MM.1S (cell line): Measurements from ENCODE around the gene SENP8.

ENCODE experiments used
- DNase-seq: peaks from one replicate; pipeline ENCODE4 v3.0.0-alpha.2; 2015
- H2AFZ ChIP-seq: fragments of 300-600 bp; sonication (generic); 2 replicates; pipeline ENCODE4 v1.6.0; 2016; ENCODE audit warnings: antibody characterized with exemption, low read length
- H3F3A ChIP-seq: fragments of 300-600 bp; sonication (generic); 2 replicates; pipeline ENCODE4 v1.6.1; 2016; ENCODE audit warnings: mild to moderate bottlenecking, antibody characterized with exemption, low read length, moderate library complexity, mixed read lengths; ENCODE audit not compliant: insufficient read depth
- H3K27ac ChIP-seq: fragments of 300-600 bp; sonication (generic); 2 replicates; pipeline ENCODE4 v1.5.1; 2016; ENCODE audit warnings: mild to moderate bottlenecking, low read length
- H3K27me3 ChIP-seq: fragments of 300-600 bp; sonication (generic); replicated peaks from 2 replicates; pipeline ENCODE4 v1.6.0; 2016; ENCODE audit warnings: low read length; ENCODE audit not compliant: insufficient read depth
- H3K36me3 ChIP-seq: fragments of 300-600 bp; sonication (generic); replicated peaks from 2 replicates; pipeline ENCODE4 v1.6.1; 2016; ENCODE audit warnings: mild to moderate bottlenecking, low read length, mixed read lengths; ENCODE audit not compliant: insufficient read depth
- H3K4me1 ChIP-seq: fragments of 300-600 bp; sonication (generic); 2 replicates; pipeline ENCODE4 v1.6.1; 2016; ENCODE audit warnings: low read length, mixed read lengths
- H3K4me2 ChIP-seq: fragments of 300-600 bp; sonication (generic); 2 replicates; pipeline ENCODE4 v1.6.0; 2016; ENCODE audit warnings: low read depth, low read length
- H3K4me3 ChIP-seq: fragments of 300-600 bp; sonication (generic); 2 replicates; pipeline ENCODE4 v1.5.1; 2016; ENCODE audit warnings: low read length, mixed read lengths
- H3K79me2 ChIP-seq: fragments of 300-600 bp; sonication (generic); 2 replicates; pipeline ENCODE4 v1.6.1; 2016; ENCODE audit warnings: mixed run types, low read length, mixed read lengths
- H3K9ac ChIP-seq: fragments of 300-600 bp; sonication (generic); 2 replicates; pipeline ENCODE4 v1.6.1; 2016; ENCODE audit warnings: low read length, mixed read lengths
- H3K9me2 ChIP-seq: fragments of 300-600 bp; sonication (generic); replicated peaks from 2 replicates; pipeline ENCODE4 v1.6.1; 2016; ENCODE audit warnings: mild to moderate bottlenecking, low read length, mixed read lengths; ENCODE audit not compliant: insufficient read depth
- H3K9me3 ChIP-seq: fragments of 300-600 bp; sonication (generic); replicated peaks from 2 replicates; pipeline ENCODE4 v1.6.1; 2016; ENCODE audit warnings: mild to moderate bottlenecking, low read length, mixed read lengths; ENCODE audit not compliant: insufficient read depth
- H4K20me1 ChIP-seq: fragments of 300-600 bp; sonication (generic); 2 replicates; pipeline ENCODE4 v1.6.1; 2016; ENCODE audit warnings: mild to moderate bottlenecking, low read length, moderate library complexity, mixed read lengths; ENCODE audit not compliant: insufficient read depth
- CTCF ChIP-seq: fragments of 300-600 bp; sonication (generic); IDR thresholded peaks from 2 replicates; pipeline ENCODE4 v1.5.1; 2016; ENCODE audit warnings: antibody characterized with exemption, low read length, mixed read lengths
- EZH2 ChIP-seq: fragments of 300-600 bp; sonication (generic); optimal IDR thresholded peaks from 2 replicates; pipeline ENCODE3; 2017; ENCODE audit warnings: low read depth, mild to moderate bottlenecking, antibody characterized with exemption, low read length, mixed read lengths
- EZH2phosphoT487 ChIP-seq: fragments of 300-600 bp; sonication (generic); IDR thresholded peaks from 2 replicates; pipeline ENCODE4 v1.6.1; 2018; ENCODE audit warnings: antibody characterized with exemption, low read length

Gene SENP8

GRCh38 chr15:72184165-72184811 is 66.1 kb downstream of the SENP8 start:
- Histone ChIP-seq H3K27ac (no peak overlapping the region), H3K4me1 (no peaks in the 10 kb centered on the region), H3K9me2 (no peaks in the 10 kb centered on the region), H3F3A (no peaks in the 10 kb centered on the region), H3K4me3 (no peak overlapping the region), H2AFZ (no peak overlapping the region), H3K36me3 (no peaks in the 10 kb centered on the region), H3K4me2 (no peak overlapping the region), H4K20me1 (no peaks in the 10 kb centered on the region), H3K9ac (no peak overlapping the region), H3K79me2 (no peaks in the 10 kb centered on the region), H3K9me3 (no peaks in the 10 kb centered on the region), H3K27me3 (no peaks in the 10 kb centered on the region)
- DNase-seq = no peak
- no peak for TF ChIP-seq EZH2
- TF ChIP-seq EZH2phosphoT487 = no peak
- no peak for TF ChIP-seq CTCF

- Histone ChIP-seq H3K4me3 (no peak overlapping the region), H4K20me1 (no peaks in the 10 kb centered on the region), H3F3A (no peaks in the 10 kb centered on the region), H3K27me3 (no peaks in the 10 kb centered on the region), H3K4me1 (no peaks in the 10 kb centered on the region), H3K9me2 (no peaks in the 10 kb centered on the region), H3K4me2 (no peak overlapping the region), H3K9me3 (no peaks in the 10 kb centered on the region), H3K9ac (no peak overlapping the region), H3K27ac (no peak overlapping the region), H3K79me2 (no peaks in the 10 kb centered on the region), H3K36me3 (no peaks in the 10 kb centered on the region), H2AFZ (no peak overlapping the region)
- no peak for DNase-seq
- TF ChIP-seq EZH2 (no peak), EZH2phosphoT487 (no peak), CTCF (no peak)
These were observed 71.2 kb downstream of the SENP8 start for GRCh38 chr15:72189250-72189902.

GRCh38 chr15:72192416-72192815 is 74.2 kb downstream of the SENP8 start:
- Histone ChIP-seq H3K27me3 (0 out of 2 replicates have a peak, but pooled peaks cover 4% of the 10 kb centered on the region), H3K9me2 (no peaks in the 10 kb centered on the region), H2AFZ (no peak overlapping the region), H3F3A (no peaks in the 10 kb centered on the region), H3K4me2 (no peak overlapping the region), H3K9me3 (no peaks in the 10 kb centered on the region), H3K36me3 (no peaks in the 10 kb centered on the region), H3K4me1 (no peaks in the 10 kb centered on the region), H3K27ac (no peak overlapping the region), H3K9ac (no peak overlapping the region), H3K4me3 (no peak overlapping the region), H4K20me1 (no peaks in the 10 kb centered on the region), H3K79me2 (no peaks in the 10 kb centered on the region)
- no peak for DNase-seq
- no peak for TF ChIP-seq EZH2
- no peak for TF ChIP-seq CTCF
- no peak for TF ChIP-seq EZH2phosphoT487
